Measurements from ENCODE around the gene DCHS2.

GRCh38 chr4:154329268-154329868, 162.2 kb downstream of the DCHS2 start:
- TF ChIP-seq CTCF (conservative IDR thresholded peaks at IDR 0.05) (peak; percentile 48; the same call in 1 of the 2 replicates), EZH2 (IDR thresholded peaks at IDR 0.05; ENCODE audit: low read depth) (no peak)
